HG02588 (cell line): ENCODE results near the gene DNAH17.

Experiments
- ATAC-seq: cut with Tn5 transposase; IDR thresholded peaks from one replicate; pipeline ENCODE4 v1.9.1; 2021; ENCODE audit warnings: mild to moderate bottlenecking, moderate library complexity; ENCODE audit not compliant: unreplicated experiment

DNAH17 gene

GRCh38 chr17:78433013-78433727, 144.0 kb downstream of the DNAH17 start:
- no peak for ATAC-seq

GRCh38 chr17:78432226-78433012, 144.8 kb downstream of the DNAH17 start:
- no peak for ATAC-seq

DNA sequence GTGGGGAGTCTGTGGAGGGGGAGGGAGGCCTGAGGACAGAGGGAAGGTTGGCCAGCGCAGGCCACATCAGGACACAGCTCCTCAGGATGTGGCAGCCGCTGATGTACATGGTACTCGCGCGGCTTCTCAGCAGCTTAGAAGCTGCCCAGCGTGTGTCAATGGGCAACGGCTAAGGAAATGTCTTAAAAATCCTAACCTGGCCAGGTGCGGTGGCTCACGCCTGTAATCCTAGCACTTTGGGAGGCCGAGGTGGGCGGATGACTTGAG, 145.6 kb downstream of the DNAH17 start:
- ATAC-seq, result no peak

GRCh38 chr17:78430892-78431691, 146.1 kb downstream of the DNAH17 start:
- ATAC-seq, result no peak

GRCh38 chr17:78429618-78429995, 147.6 kb downstream of the DNAH17 start:
- ATAC-seq, result no peak

DNA sequence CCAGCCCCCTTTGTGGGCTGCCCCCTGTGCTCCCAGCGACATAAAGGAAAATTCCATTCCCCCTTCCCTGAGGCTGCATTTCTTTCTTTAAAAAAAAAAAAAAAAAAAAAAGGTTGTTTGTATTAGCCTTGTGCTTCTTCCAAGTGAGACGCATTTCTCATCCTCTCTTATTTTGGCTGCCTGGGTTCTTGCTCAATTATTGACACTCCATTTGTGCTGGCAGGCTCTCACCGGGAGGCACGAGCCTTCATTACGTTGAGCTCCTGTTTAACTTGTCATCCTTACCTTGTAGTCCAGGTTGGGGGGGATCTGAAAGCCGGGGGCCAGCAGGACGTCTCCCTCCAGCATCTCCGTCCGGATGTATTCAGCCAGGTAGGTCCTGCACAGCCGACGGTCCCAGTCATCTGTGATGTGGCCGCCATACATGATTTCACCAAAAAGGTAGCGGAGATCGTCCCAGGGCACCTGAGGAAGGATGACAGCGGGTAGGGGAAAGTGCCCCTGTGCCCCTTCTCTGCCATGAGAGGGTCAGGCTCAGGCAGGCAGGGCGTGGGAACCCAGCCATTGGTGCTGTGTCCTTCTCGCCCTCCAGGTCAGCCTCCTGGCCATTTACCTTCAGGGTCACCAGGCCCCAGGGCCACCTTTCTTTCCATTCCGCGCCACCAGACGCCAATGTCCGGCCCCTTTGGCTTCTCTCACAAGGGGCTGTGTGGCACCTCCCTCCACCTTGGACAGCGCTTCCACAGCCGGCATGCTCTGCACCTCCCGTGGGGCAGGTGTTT, 148.2 kb downstream of the DNAH17 start:
- no peak for ATAC-seq

GRCh38 chr17:78428025-78428575, 149.1 kb downstream of the DNAH17 start:
- no peak for ATAC-seq

DNA sequence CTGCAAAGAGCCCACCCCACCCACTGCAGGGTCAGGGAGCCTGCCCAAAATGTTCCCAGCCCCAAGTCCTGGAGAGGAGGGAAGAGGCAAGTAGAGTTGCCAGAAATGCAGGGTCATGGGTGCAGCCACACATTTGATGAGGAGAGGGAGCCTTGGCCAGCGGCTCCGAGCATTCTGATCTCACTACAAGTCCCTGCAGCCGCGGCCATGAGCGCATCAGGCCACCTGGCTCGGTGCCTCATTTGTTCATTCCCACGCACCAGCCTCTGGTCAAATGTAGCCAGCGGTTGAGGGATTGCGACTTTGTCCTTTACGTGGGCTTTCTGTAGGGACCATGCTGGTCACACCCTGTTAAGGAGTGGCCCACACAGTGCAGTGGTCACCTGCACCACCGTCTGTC, 150.1 kb downstream of the DNAH17 start:
- no peak for ATAC-seq

DNA sequence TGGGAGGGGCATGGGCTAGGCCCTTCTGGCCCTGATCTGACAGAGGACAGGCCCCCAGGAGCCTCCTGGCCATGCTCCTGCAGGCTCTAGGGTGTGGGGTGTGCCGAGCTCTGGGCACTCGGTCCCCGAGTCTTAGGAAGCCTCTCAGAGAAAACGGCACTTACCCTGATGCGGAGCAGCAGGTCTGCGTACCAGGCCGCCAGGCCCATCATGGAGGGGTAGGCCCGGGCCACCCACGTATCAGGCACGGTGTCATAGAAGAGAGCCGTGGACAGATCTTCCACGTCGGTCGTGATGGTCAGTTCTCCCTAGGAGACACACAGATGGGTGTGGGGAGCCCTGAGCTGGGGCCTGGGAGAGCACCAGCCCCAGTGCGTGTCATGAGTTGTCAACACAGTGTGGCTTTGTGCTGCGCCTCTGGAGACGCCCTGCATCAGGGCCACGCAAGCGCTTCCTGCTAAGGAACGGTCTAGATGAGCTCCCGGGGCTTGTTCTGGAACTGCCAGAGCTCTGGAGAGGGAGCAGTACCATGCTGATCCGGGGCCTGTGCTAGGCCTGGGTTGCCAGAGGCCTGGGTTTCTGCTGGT, 150.8 kb downstream of the DNAH17 start:
- ATAC-seq, result no peak

DNA sequence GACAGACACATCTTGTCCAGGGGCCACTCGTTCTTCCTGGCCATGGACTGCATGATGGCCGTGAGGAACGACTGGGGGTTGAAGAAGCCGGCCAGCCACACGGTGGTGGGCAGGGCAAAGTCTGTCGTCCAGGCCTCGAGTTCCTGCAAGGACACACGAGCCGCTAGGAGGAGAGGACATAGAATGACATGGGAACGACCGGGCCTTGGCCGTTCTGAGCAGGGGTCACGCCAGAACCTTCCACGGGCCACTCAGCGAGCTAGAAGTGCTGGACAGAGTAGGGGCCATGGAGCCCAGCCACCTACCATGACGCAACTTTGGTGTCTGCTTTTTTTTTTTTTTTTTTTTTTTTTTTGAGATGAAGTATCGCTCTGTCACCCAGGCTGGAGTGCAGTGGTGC, 151.8 kb downstream of the DNAH17 start:
- no peak for ATAC-seq

GRCh38 chr17:78423961-78424675, 153.1 kb downstream of the DNAH17 start:
- no peak for ATAC-seq

DNA sequence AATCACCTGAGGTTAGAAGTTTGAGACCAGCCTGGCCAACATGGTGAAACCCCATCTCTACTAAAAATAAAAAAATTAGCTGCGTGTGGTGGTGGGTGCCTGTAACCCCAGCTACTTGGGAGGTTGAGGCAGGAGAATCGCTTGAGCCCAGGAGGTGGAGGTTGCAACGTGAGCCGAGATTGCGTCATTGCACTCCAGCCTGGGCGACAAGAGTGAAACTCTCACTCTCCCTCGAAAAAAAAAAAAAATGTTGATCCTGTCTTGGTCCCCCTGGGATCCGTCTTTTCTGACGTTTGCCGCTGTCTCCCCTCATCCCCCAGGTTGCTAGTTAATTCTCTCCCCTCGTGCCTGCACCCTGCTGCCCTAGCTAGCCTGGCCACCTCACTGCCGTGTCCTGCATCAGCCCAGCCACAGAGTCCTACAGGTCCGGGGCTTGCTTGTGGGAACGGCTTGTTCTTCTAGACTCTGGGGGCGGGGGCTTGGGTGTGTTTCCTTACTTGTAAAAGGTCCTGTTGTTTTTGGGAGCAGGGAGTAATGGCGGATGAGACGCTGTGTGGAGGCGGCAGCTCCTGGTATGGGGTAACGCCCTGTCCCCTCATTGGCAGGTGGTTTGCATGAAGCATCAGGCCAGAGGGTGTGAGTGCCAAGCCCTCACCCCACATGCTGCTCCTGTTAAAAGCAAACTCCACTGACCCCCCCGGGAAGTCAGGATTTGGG, 154.2 kb downstream of the DNAH17 start:
- no peak for ATAC-seq

GRCh38 chr17:78422267-78422605, 155.0 kb downstream of the DNAH17 start:
- no peak for ATAC-seq

DNA sequence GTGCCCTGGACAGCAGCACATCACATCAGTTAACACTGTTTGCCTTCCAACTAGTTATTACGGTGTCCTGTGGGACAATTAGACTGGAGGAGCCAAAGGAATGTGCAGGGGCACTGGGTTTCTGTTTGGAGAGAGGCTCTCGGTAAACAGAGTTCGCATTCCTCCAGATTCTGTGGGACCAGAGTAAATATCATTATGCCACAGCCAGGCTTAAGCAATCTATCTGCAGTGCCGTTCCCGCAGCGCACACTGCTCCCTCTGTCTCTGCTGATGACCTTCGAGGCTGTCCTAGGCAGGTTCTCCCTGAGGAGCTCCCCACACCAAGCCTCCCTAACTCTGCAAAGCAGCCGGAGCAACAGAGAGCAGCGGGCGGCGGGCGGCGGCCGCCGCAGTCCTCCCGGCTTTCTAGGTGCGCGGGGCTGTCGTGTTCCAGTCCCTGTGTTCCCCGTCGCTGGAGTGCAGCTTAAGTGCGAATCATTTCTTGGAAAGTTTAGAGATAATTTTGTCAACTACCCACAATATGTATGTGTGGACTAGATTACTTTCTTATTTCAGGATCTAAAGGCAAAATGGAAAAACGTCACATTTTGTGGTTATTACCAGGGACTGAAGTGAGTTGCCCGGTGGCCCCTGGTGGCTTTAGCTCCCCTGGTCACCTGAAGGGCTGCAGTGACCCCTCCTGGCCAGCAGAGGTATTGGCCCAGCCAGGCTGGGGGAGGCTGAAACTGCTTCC, 155.5 kb downstream of the DNAH17 start:
- no peak for ATAC-seq

DNA sequence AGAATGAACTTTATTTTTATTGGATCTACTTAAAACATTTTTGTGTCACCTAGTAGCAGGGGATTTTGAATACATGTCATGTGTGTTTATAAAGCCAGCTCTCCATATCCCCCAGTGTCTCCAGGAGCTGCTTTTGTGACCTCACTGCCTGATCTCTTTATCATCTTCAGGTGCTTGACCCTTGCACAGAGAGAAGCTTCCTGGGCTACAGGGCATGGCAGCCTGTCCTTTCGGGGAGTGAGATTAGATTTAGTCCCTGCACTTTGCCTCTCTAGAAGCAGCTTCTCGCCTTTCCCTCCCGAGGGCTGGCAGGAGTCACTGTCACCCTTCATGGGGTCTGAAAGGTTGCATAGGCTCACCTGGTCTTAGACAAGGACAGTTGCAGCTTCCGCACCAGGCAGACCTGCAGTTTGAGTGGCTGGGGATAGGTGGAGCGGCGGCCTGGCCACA, 156.1 kb downstream of the DNAH17 start:
- ATAC-seq, result no peak

- ATAC-seq, result no peak
These were observed 157.0 kb downstream of the DNAH17 start for GRCh38 chr17:78419970-78420815.

DNA sequence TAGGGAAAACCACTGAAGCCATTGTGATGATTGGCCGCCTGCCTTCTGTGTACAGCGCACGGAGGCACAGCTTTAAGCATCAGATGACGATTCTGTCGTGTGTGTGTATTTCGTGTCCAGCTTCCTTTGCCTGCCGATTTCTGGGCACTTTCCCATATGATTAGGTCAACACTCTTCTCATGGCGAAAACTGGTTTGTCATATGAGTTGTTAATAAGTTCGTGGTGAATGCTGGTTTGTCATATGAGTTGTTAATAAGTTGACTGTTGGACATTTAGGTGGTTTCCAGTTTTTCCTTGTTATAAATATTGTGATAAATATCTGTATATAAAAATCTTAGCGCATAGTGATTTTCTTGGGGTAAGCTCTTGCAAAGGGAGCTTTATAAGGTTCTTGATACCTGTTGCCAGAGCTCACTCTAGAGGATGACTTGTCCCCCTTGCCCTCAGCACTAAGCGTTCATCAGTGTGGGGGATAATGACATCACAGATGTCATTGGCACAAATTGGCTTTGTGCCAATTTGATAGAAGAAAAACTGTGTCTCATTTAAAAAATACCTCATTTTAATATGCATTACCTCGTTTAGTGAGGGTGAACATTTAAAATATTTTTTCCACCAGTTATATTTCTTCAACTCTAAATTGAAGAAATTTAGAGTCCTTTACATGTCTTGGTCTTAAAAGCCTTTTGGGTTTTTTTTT, 158.7 kb downstream of the DNAH17 start:
- ATAC-seq, result no peak
